K562 (cell line): ENCODE data around the gene ODC1. TPM values are rescaled to one million over a fixed set of nuclear protein-coding genes. Genes with fewer than 3 reads are reported as not detected.
A peak's percentile ranks its signal among the peaks of the same experiment; 100 is the strongest.

ENCODE experiments used
- ATAC-seq: fragments of 200-7000 bp; cut with Tn5 transposase; 3 replicates; pipeline ENCODE4 v1.9.1; 2020; ENCODE audit warnings: moderate library complexity
- BruUV-seq: library from RNA; stranded (reverse); fragments of 400-500 nt; replicated peaks from 2 replicates; lab custom pipeline; 2021; lab: Mats Ljungman, UMichigan
- CTCF ChIA-PET: fragments of 300-600 bp; formaldehyde crosslinking; extraction: SDS; loops from one replicate; lab custom pipeline; 2021; ENCODE audit warnings: low intra/inter-chr PET ratio; lab: Yijun Ruan, JAX
- POLR2A ChIA-PET: fragments of 300-600, 350-650 bp; sonication (Branson Sonifier 250); formaldehyde crosslinking; extraction: SDS; loops from one replicate; lab custom pipeline; 2021; ENCODE audit warnings: antibody characterized with exemption, inconsistent platforms; lab: Yijun Ruan, JAX
- DNase-seq, 4 experiments: peaks; one replicate each; pipeline versions ENCODE4 v3.0.0 to v3.0.0-alpha.2; 2011 to 2018; ENCODE audit warnings: low spot score in 3 of 4, mixed read lengths in 3 of 4; ENCODE audit errors: extremely low read depth in 1 of 4
- FAIRE-seq: peaks from 2 replicates; lab custom pipeline; 2011; peaks lifted over from hg19 to GRCh38; lab: Jason Lieb, UNC
- H2AFZ ChIP-seq: 2 replicates; pipeline ENCODE4 v1.6.0; 2011; ENCODE audit warnings: low read depth, low read length, control low read depth, inconsistent platforms
- H3K27ac ChIP-seq: fragments of 200-600 bp; 3 replicates; pipeline ENCODE4 v1.8.0; 2011; ENCODE audit warnings: low read depth, mild to moderate bottlenecking, control low read depth, inconsistent platforms, low read length, moderate library complexity, mixed read lengths; ENCODE audit errors: extremely low read depth
- H3K27me3 ChIP-seq, 2 experiments: fragments of 300-600 bp in 1 of 2; 2 replicates in 1 of 2; 3 replicates in 1 of 2; pipeline versions ENCODE4 v1.6.0 to v1.8.0; 2011; ENCODE audit warnings: inconsistent platforms in 2 of 2, low read length in 2 of 2, mild to moderate bottlenecking in 1 of 2, mixed read lengths in 1 of 2, moderate library complexity in 1 of 2; ENCODE audit not compliant: control insufficient read depth in 2 of 2, insufficient read depth in 2 of 2
- H3K36me3 ChIP-seq: fragments of 300-600 bp; 3 replicates; pipeline ENCODE4 v1.8.0; 2011; ENCODE audit warnings: mild to moderate bottlenecking, low read length, inconsistent platforms; ENCODE audit not compliant: control insufficient read depth, insufficient read depth
- H3K4me1 ChIP-seq, 2 experiments: fragments of 200-600 bp in 1 of 2; replicated peaks in 1 of 2; 2 replicates in 1 of 2; 3 replicates in 1 of 2; pipeline versions ENCODE4 v1.5.1 to v1.8.0; 2011; ENCODE audit warnings: inconsistent platforms in 2 of 2, low read length in 2 of 2, mild to moderate bottlenecking in 1 of 2, mixed read lengths in 1 of 2, moderate library complexity in 1 of 2; ENCODE audit not compliant: control insufficient read depth in 2 of 2, insufficient read depth in 2 of 2
- H3K4me2 ChIP-seq: 2 replicates; pipeline ENCODE4 v1.6.1; 2011; ENCODE audit warnings: low read length, control low read depth, inconsistent platforms, mixed read lengths; ENCODE audit not compliant: insufficient read depth
- H3K4me3 ChIP-seq: fragments of 200-600 bp; sonication (generic), shearing (Covaris generic); 2 replicates; pipeline ENCODE4 v1.5.1; 2016; ENCODE audit warnings: control low read depth, inconsistent platforms
- H3K79me2 ChIP-seq: fragments of 200-600 bp; 3 replicates; pipeline ENCODE4 v1.8.0; 2011; ENCODE audit warnings: low read length, inconsistent platforms; ENCODE audit not compliant: control insufficient read depth, insufficient read depth
- H3K9ac ChIP-seq, 2 experiments: 2 replicates each; pipeline versions ENCODE4 v1.6.0 to v1.6.1; 2011; ENCODE audit warnings: low read depth in 2 of 2, low read length in 2 of 2, control low read depth in 1 of 2, inconsistent platforms in 1 of 2, mild to moderate bottlenecking in 1 of 2, mixed read lengths in 1 of 2; ENCODE audit not compliant: insufficient read depth in 1 of 2
- H3K9me1 ChIP-seq: one replicate; pipeline ENCODE4 v1.6.0; 2011; ENCODE audit warnings: inconsistent platforms, mild to moderate bottlenecking, low read length, moderate library complexity; ENCODE audit not compliant: control insufficient read depth, insufficient read depth
- H3K9me3 ChIP-seq: replicated peaks from 2 replicates; pipeline ENCODE4 v1.5.1; 2011; ENCODE audit warnings: low read depth, low read length, inconsistent platforms; ENCODE audit not compliant: control insufficient read depth, insufficient read depth
- H4K20me1 ChIP-seq: replicated peaks from 2 replicates; pipeline ENCODE4 v1.6.1; 2011; ENCODE audit warnings: low read length, inconsistent platforms, mixed read lengths; ENCODE audit not compliant: control insufficient read depth, insufficient read depth
- CBX5 ChIP-seq: IDR thresholded peaks from 2 replicates; pipeline ENCODE4 v1.6.1; 2014; ENCODE audit warnings: low read depth, borderline replicate concordance
- CCNT2 ChIP-seq: IDR thresholded peaks from 2 replicates; pipeline ENCODE4 v1.6.1; 2011; ENCODE audit warnings: borderline replicate concordance, low read depth, mild to moderate bottlenecking, moderate library complexity, mixed read lengths, low read length; ENCODE audit not compliant: insufficient read length; ENCODE audit errors: extremely low read depth
- FOSL1 ChIP-seq: fragments of 200-800 bp; sonication (Bioruptor generic); conservative IDR thresholded peaks from 2 replicates; pipeline ENCODE4 v1.6.1; 2016; ENCODE audit warnings: missing genetic modification characterization, missing compliant biosample characterization
- FOXM1 ChIP-seq, 2 experiments: fragments of 450-650 bp in 1 of 2; sonication (generic) in 1 of 2; formaldehyde crosslinking in 1 of 2; IDR thresholded peaks; 2 replicates each; pipeline versions ENCODE4 v1.6.1 to v1.9.0; 2017 to 2022; ENCODE audit warnings: low read depth in 2 of 2, mild to moderate bottlenecking in 2 of 2, missing genetic modification reagents in 1 of 2, moderate library complexity in 1 of 2
- HDAC6 ChIP-seq: IDR thresholded peaks from 2 replicates; pipeline ENCODE4 v1.6.1; 2012; ENCODE audit warnings: low read depth, mild to moderate bottlenecking, control low read depth, inconsistent platforms, low read length, moderate library complexity
- MBD2 ChIP-seq: sonication (generic); IDR thresholded peaks from 2 replicates; pipeline ENCODE4 v1.6.1; 2016; ENCODE audit warnings: low read depth, borderline replicate concordance
- NBN ChIP-seq: fragments of 450-650 bp; IDR thresholded peaks from 2 replicates; pipeline ENCODE4 v1.6.1; 2016; ENCODE audit warnings: low read depth, mild to moderate bottlenecking
- NCOA1 ChIP-seq: fragments of 450-650 bp; IDR thresholded peaks from 2 replicates; pipeline ENCODE4 v1.6.1; 2016; ENCODE audit warnings: low read depth
- NR2F6 ChIP-seq: fragments of 450-650 bp; formaldehyde crosslinking; IDR thresholded peaks from 2 replicates; pipeline ENCODE4 v1.4.0; 2020; ENCODE audit warnings: mild to moderate bottlenecking
- SRF ChIP-seq, 2 experiments: fragments of 250-450, 450-650 bp in 1 of 2; sonication (Bioruptor Pico) in 1 of 2; sonication (generic) in 1 of 2; formaldehyde crosslinking; IDR thresholded peaks; 2 replicates each; pipeline versions ENCODE4 v1.5.0 to v1.5.1; 2020 to 2022; ENCODE audit warnings: mild to moderate bottlenecking in 1 of 2, missing genetic modification reagents in 1 of 2
- SUPT5H ChIP-seq: fragments of 450-650 bp; IDR thresholded peaks from 2 replicates; pipeline ENCODE4 v1.6.1; 2016
- TSC22D4 ChIP-seq: fragments of 450-650 bp; IDR thresholded peaks from 2 replicates; pipeline ENCODE4 v1.6.1; 2016; ENCODE audit warnings: missing genetic modification characterization, missing biosample characterization, control low read depth
- ZNF121 ChIP-seq: sonication (generic); formaldehyde crosslinking; conservative IDR thresholded peaks from 2 replicates; pipeline ENCODE4 v1.8.0; 2022; ENCODE audit warnings: missing genetic modification reagents
- ZNF24 ChIP-seq: fragments of 450-650 bp; IDR thresholded peaks from 2 replicates; pipeline ENCODE4 v1.6.1; 2016
- ZNF384 ChIP-seq: IDR thresholded peaks from 2 replicates; pipeline ENCODE4 v1.6.1; 2012; ENCODE audit warnings: low read depth, low read length, improper control_type of control experiment
- ZNF408 ChIP-seq: fragments of 250-450 bp; sonication (Bioruptor Pico); IDR thresholded peaks from 2 replicates; pipeline ENCODE4 v1.4.0; 2020; ENCODE audit warnings: low read depth, mild to moderate bottlenecking, moderate library complexity
- ZNF551 ChIP-seq: fragments of 250-450 bp; sonication (Bioruptor Pico); IDR thresholded peaks from 2 replicates; pipeline ENCODE4 v1.5.0; 2021; ENCODE audit warnings: mild to moderate bottlenecking, moderate library complexity
- ZNF695 ChIP-seq: fragments of 450-650 bp; formaldehyde crosslinking; IDR thresholded peaks from 2 replicates; pipeline ENCODE4 v1.4.0; 2020; ENCODE audit warnings: mild to moderate bottlenecking, moderate library complexity
- ZNF830 ChIP-seq: fragments of 250-450 bp; sonication (Bioruptor Pico); IDR thresholded peaks from 2 replicates; pipeline ENCODE4 v1.5.0; 2021; ENCODE audit warnings: mild to moderate bottlenecking
- WGBS: fragments of 100-300 bp; shearing (Covaris generic); methylation state at CpG from one replicate; pipeline ENCODE4 v1.1.6; 2016; ENCODE audit warnings: low coverage, mixed read lengths; ENCODE audit not compliant: insufficient coverage; ENCODE audit errors: missing lambda C conversion rate; 5-methylcytosine and 5-hydroxymethylcytosine counted together
- in situ Hi-C: fragments of 300-500 bp; cut with MboI; formaldehyde crosslinking; loops from 4 replicates; pipeline ENCODE4 v1.15.0; 2018; ENCODE audit warnings: inconsistent platforms, mixed read lengths
- intact Hi-C: fragments of 100-400 bp; cut with micrococcal nuclease; formaldehyde crosslinking; loops from 2 replicates; pipeline ENCODE4 v1.14.2; 2022
- polyA plus RNA-seq, 8 experiments: library from polyadenylated mRNA; depleted of rRNA in 4 of 8; stranded (reverse) in 5 of 8; unstranded in 3 of 8; fragments of >200 nt; fragmentation: Nextera tagmentation in 2 of 8; fragmentation: Illumina TruSeq in 1 of 8; extraction: Ambion mirVana in 2 of 8; extraction: Trizol in 1 of 8; gene quantifications; 2 replicates each; pipeline versions ENCODE4 v1.2.1 to v1.2.3, GENCODE V29; 2011 to 2014; ENCODE audit warnings: inconsistent platforms in 1 of 8, missing spikeins in 1 of 8
- total RNA-seq, 7 experiments: library from RNA; depleted of rRNA in 6 of 7; stranded (reverse); fragments of >200 nt in 6 of 7; fragmentation: Illumina TruSeq in 2 of 7; extraction: Trizol in 2 of 7; gene quantifications; 2 replicates each; pipeline versions ENCODE4 v1.2.1 to v1.2.3, GENCODE V29; 2011 to 2021; ENCODE audit warnings: low replicate concordance in 1 of 7

The ODC1 gene
- total and polyA plus RNA-seq, 9 of the 15 experiments (the other 6 are each of a cell fraction or from before 2014, with no cell fraction given), result 142 to 563 (median 457) TPM

DNA sequence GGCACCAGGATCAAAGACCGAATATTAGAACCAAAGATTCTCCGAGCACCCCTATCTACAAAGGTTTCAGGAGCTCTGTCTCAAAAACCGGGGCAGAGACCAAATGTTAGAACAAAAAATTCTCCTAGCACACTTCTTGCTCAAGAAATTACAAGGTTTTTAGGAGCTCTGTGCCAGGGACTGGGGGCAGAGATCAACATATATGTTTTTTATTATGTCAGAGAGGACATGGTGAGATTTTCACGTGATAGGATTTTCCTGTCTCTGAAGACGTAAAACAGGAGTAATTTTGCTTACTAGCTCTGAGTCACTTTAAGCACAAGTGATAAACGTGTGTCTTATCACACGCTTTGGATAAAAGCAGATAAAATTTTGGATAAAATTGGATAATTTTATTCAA, 34.8 kb upstream of the ODC1 start:
- Histone ChIP-seq H3K36me3 (no peaks in the 10 kb centered on the region), H4K20me1 (0 out of 2 replicates have a peak, but pooled peaks cover 8% of the 10 kb centered on the region), H3K27ac (no peak overlapping the region), H3K9ac (no peak overlapping the region), H3K27me3 (peaks cover 21 to 42% of the 10 kb centered on the region in 2 experiments), H2AFZ (no peak overlapping the region), H3K9me1 (no peaks in the 10 kb centered on the region), H3K9me3 (no peaks in the 10 kb centered on the region), H3K4me1 (peaks cover 0 to 8% of the 10 kb centered on the region in 2 experiments; a peak in 2 of 5 replicates), H3K79me2 (no peaks in the 10 kb centered on the region), H3K4me3 (no peak overlapping the region), H3K4me2 (no peak overlapping the region)
- intact Hi-C loops (no loop called here), in situ Hi-C loops (no loop called here)
- no peak for ATAC-seq
- WGBS, result 0% methylated on average over 7 of the region's 7 CpGs
- FAIRE-seq, result no peak
- ChIA-PET POLR2A (interaction anchor here (0.6 to 1.8 kb wide), 6 partner anchors 11 to 304 kb away, joined by 3 to 6 read pairs (median 3); no protein-coding TSS in a partner anchor), CTCF (no interaction called here)
- TF ChIP-seq FOSL1 (tag), result peak; percentile 51
- no peak for TF ChIP-seq ZNF408
- no peak for TF ChIP-seq TSC22D4 (tag)
- no TSS peak for BruUV-seq
- no peak for DNase-seq

DNA sequence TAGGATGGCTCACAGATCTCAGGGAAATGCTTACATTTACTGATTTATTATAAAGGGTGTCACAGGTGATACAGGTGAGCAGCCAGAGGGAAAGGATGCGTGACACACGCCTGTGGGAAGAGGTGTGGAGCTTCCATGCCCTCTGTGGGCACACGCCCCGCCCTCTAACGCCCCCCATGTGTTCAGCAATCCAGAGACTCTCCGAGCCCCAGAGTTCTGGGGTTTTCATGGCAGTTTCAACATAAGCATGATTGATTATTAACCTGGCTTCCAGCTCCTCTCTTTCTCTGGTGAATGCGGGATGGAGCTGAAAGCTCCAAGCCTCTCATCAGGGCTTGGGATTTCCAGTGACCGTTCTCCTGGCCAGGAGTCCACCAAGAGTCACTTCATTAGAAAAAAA, 34.3 kb upstream of the ODC1 start:
- CTCF ChIA-PET, result no interaction called here
- Histone ChIP-seq H3K27ac (no peak overlapping the region), H4K20me1 (0 out of 2 replicates have a peak, but pooled peaks cover 8% of the 10 kb centered on the region), H3K36me3 (no peaks in the 10 kb centered on the region), H3K9ac (no peak overlapping the region), H3K27me3 (peaks cover 21 to 37% of the 10 kb centered on the region in 2 experiments), H3K9me3 (no peaks in the 10 kb centered on the region), H3K4me3 (no peak overlapping the region), H3K9me1 (no peaks in the 10 kb centered on the region), H3K79me2 (no peaks in the 10 kb centered on the region), H2AFZ (no peak overlapping the region), H3K4me1 (peaks cover 0 to 8% of the 10 kb centered on the region in 2 experiments; a peak in 2 of 5 replicates), H3K4me2 (no peak overlapping the region)
- intact Hi-C loops (no loop called here), in situ Hi-C loops (no loop called here)
- BruUV-seq, result no TSS peak
- POLR2A ChIA-PET, result interaction anchor here (0.6 to 1.8 kb wide), 5 partner anchors 11 to 304 kb away, joined by 3 to 6 read pairs (median 3); no protein-coding TSS in a partner anchor
- 5% methylated on average over 7 of the region's 8 CpGs for WGBS
- no peak for TF ChIP-seq SRF (CRISPR knock-in tag; IDR thresholded peaks at IDR 0.05)
- TF ChIP-seq SUPT5H, result no peak
- no peak for TF ChIP-seq ZNF384
- no peak for TF ChIP-seq NCOA1
- no peak for TF ChIP-seq NR2F6
- TF ChIP-seq HDAC6, result no peak
- no peak for TF ChIP-seq NBN
- no peak for TF ChIP-seq ZNF24
- no peak for TF ChIP-seq FOXM1 (IDR thresholded peaks at IDR 0.05; ENCODE audit: low read depth)
- no peak for TF ChIP-seq FOXM1 (CRISPR knock-in tag; IDR thresholded peaks at IDR 0.05; ENCODE audit: low read depth)
- TF ChIP-seq ZNF121 (CRISPR knock-in tag), result no peak
- TF ChIP-seq ZNF551, result no peak
- TF ChIP-seq CBX5, result no peak
- TF ChIP-seq ZNF695 (CRISPR knock-in tag), result no peak
- no peak for TF ChIP-seq MBD2
- no peak for TF ChIP-seq ZNF830 (CRISPR knock-in tag)
- TF ChIP-seq CCNT2, result no peak
- no peak for ATAC-seq
- DNase-seq, result no peak
- FAIRE-seq, result no peak
